ENCODE measurements around the gene PCDH9.

The PCDH9 gene

DNA sequence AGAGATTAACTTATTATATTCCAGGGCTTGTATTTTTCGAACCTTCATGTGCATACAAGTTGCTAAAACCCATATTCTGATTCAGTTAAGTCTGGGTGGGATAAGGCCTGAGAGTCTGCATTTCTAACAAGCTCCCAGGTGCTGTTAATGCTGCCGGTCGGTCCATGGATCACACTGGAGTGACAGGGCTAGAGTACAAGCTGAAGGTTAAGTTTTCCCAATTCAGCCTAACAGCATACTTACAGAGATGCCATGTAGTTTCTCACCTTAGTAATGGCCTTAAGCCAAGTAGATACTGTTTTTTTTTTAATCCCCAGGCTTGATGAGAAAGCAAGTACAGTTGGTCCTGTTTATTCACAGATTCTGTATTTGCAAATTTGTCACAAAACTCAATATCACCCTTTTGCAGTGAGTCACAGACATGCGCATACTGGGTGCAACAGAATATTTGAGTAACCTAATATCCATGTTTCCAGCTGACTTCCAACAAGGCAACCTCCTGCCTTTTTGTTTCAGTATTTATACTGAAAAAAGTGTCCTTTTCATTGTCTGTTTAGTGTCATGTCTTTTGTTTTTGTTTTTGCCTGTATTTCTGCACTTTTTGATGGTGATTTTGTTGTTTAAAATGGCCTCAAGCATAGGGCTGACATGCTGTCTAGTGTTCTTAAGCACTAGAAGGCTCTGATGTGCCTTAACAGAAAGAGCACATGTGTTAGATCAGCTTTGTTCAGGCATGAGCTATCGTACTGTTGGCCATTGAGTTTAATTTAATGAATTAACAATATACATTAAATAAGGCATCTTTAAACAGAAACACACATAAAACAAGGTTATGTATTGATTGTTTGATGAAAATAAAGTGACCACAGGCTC is 875.0 kb downstream of the PCDH9 start:
- DNase-seq, result no peak

DNA sequence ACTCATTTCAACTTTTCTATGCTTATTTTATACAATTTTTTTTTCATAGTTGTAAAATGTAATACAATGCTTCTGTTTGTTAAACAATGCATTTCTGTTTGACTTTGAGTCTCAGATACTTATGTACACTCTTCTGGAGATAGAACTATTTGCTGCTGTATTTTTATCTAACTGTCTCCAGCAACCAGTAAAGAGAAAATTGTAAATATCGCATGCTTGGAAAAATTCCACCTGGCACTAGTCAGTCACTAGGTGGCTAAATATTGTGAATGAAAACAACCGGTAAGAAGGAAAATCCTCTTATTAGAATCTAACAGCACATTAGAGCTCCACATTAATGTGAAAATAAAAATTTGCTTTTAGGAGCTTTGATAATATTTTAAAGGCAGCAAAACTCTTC is 876.5 kb downstream of the PCDH9 start:
- no peak for DNase-seq

DNA sequence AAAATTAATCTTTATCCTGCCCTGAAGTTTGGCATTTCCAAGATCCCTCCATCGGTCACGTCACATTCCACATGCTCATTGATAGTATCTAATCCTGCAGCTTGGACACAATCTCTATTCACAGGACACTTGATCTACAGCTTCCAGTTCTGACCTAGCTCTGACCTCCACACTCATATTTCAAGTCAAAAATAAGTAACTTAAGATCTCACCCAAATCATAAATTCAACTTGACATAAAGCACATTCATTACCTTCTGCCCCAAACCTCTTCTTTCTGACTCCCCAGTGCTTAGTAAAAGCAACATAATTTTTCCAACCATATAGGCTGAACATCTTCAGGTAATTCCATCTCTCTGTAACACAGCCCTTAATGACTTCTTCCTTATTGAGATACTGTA is 880.2 kb downstream of the PCDH9 start:
- DNase-seq, result no peak

DNA sequence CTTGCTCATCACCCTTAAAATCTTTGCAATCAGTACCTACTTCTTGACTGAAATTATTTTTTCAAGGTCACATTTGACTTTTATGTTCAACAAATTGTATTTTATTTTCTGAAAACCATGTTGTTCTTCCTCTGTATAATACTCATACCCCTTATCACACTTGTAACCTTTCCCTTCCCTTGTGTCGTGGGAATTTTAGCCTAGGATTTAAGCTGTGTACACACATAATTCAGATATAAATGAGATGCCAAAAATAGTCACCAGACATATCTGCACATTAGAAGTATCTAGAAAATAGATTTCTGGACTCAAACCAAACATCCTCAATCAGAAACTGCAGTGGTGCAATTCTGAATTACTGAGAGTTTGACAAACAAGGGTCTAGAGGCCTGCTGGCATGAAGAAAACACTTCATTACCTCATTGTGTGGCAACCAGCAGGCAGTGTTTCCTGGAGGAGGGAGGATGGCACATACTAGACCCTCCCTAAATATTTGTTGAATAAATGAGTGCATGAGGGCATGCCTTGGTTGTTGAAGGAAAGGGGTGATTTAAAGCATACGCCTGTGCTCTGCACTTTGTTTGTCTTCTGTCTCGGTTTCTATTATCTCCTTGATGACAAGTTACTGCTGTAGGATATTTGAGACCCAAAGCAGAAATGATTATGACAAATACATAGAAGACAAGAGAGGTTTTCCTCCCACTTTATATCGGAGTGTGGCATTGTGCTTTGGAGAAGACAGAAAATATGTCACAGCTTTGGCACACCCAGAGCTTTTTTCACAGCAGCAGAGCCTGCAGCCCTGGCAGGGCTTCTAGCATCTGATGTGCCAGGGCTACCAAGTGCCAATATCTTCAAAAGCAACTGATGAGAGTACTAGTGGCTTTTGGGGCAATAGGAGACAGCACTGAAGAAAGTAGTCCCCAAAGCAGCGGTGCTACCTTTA is 881.1 kb downstream of the PCDH9 start:
- DNase-seq, result no peak

DNA sequence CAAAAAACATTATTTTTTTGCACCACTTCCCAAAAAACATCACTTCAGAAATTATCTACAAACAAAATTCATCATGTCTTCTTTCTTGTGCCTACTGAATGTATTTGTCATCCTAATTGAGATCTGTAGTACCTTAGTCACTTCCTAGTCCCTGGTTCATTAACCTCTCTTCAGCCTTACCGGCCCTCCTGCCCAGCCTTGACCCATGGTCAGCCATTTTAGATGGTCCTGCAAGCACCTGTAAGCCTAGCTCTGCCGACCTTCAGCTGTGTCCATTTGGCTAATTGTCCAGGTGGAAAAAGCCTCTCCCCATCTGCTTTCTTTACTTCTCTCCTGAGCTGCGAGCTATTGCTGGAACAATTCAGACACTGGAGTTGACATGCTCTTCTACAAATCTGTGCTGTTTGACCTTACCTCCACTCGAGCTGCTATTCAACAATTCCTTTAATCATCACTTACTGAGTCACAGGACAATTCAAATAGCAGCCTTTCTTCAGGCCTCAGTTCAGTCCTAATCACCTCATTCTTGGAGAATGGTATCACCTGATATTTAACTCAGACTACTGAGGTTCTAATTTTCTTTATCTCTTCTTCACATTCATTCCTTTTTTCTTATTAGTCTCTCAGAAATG is 882.5 kb downstream of the PCDH9 start:
- DNase-seq, result no peak

DNA sequence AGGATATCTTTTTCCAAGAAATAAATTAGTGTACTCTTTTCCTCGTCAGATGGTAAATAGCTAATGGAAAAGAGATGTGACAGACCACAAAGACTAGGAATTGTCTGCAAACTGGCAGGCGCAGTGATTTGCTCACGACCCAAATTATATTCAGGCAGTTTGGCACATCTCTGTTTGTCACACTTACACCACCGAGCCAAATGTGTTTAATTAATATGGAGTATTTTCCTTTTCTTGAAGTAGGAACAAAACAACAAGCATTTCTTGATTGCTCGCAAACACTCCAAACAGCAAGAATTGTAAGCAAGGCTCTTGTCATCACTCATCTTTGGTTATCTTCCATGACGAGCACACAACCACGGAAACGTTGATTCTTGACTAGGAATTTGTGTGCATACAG is 884.2 kb downstream of the PCDH9 start:
- DNase-seq, result no peak

DNA sequence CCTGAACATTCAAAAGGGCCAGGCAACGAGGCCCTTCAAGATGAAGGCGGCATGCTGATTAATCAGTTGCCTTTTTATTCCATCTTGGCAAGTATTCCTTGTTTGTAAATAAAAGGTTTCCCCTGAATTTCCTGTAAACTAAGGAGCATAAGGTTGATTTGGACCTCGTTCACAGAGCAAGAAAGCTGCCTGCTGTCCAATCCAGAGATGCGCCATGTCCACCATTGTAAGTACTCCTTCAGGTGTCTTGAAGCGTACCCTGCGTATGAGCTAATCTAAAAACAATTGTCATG is 884.7 kb downstream of the PCDH9 start:
- no peak for DNase-seq

DNA sequence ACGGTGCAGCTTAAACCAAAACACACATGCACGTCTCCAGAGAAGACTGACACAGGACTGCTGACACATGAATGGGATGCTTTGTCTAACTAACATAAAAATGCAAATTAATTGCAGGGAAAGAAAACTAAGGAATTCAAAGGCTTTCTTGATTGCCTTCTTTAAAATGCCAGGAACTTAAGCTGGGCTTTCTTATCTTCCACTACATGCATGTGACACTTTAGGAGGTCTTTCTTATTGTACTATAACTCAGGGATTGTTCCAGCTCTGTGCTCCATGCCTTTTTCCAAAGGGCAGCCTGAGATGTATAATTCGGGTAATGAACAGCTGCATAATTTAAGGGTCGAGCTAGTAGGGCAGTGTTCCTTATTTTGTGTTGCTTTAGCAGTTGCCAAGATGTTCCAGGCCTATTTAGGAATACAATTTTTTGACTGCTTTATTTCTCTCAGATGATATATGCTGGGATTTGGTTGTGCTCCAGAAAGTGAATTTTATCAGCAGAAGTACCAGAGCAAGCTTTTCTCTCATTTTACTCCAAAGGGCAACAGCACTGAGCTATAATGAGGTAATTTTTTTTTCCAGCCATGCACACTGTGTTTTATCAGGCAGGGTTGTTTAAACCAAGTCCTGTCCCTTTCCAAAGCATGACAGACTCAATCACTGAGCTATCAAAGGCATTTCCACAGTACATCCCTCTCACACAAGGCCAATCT is 885.2 kb downstream of the PCDH9 start:
- no peak for DNase-seq

DNA sequence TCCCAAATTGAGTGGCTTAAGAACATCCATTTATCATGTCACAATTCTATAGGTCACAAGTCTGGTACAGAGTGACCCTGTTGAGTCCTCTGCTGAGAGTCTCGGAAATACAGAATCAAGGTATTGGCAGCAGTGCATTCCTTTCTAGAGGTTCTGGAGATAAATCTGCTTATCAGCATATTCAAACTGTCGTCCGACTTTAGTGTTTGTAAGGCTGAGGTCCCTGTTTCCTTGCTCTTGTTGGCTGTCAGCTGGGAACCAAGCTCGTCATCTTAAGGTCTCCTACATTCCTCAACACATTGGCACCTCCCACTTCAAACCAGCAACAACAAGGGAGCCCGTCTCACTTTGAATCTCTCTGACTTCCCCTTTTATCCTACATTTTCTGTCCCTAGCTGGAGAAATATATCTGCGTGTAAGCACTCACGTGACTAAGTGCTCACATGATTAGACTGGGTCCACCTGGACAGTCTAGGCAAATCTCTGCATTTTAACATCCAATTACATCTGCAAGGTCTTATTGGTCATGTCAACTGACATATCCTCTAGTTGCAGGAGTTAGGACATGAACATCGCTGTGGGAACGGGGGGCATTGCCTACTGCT is 886.8 kb downstream of the PCDH9 start:
- DNase-seq, result no peak

DNA sequence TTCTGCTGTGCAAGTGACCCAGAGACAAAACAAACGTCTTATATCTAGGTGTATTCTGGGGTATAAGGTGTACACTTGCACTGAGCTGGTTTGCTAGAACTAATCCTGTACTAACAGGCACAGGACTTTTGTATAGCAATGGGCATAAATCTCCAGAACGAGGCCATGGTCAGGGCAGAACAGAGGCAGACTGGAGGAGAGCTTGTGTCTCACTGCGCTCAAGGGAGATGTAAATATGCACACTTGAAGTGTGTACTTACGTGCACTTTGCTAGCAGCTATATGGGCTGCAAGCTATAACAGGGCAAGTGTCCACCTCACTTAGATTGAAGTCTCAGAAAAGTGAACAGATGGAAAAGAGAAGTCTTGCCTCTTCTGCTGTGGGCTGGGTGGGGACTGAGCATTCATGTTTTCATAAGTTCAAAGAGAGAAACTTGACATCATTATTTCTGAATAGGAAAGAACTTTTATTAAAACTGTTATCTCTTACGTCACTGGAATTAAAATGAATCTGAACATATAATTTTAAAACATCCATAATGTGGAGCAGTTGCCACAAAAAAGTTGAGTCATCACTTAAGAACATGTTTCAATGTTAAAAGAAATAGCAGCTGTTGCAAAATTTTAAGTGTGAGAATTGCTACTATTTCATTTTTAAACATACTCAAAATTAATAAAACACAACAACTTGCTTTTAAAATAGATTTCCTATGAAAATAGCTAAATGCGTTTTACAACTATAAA is 888.3 kb downstream of the PCDH9 start:
- DNase-seq, result no peak

DNA sequence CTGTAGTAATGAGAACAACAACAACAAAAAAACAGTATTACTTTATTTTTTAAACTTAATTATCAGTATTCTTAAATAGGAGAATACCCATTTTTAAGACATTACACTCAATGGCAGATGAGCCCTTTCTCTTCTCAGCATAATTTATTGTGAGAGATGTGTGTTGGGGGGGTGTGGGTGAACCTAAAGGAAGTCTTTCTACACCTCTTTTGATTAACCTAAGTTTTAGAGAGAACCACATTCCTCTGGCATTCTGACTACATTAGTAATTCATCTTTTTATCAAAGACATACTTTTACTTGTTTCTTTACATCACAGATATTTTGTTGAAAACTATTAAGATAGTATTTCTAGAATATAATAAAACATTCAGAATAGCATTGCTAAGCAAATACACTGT is 890.9 kb downstream of the PCDH9 start:
- no peak for DNase-seq

DNA sequence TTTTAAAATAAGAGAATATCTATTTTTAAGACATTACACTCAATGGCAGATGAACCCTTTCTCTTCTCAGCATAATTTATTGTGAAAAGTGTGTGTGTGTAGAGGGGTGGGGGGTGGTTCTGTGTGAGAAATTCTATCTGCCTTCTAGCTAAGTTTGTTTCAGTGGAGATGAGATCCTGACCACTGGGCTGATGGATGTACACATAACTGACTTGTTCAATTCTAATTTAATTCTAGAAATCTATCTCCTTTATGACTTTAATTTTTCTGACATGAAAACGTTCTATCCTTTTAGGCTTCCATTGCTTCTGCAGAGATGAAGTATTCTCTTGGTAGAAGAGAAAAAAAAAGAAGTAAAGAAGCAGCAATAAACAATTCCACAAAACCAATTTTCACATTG is 891.6 kb downstream of the PCDH9 start:
- DNase-seq, result no peak

DNA sequence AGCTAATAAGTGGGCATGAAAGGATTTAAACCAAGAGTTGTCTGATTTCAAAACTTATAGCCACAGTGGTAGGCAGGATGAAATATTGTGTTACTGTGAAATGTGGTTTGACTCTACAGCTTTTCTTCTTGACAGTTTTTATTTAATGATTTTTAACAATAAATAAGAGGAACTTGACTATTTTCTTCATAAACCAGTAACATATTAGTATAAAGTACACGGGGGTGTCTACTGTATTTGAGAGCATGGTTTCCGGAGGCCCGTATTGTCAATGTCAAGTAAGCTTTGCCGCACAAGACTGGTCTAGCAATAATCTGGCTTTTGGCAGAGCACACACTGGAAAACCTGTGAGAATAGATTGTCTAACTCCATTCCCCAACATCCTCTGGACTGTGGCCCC is 894.5 kb downstream of the PCDH9 start:
- DNase-seq, result no peak

DNA sequence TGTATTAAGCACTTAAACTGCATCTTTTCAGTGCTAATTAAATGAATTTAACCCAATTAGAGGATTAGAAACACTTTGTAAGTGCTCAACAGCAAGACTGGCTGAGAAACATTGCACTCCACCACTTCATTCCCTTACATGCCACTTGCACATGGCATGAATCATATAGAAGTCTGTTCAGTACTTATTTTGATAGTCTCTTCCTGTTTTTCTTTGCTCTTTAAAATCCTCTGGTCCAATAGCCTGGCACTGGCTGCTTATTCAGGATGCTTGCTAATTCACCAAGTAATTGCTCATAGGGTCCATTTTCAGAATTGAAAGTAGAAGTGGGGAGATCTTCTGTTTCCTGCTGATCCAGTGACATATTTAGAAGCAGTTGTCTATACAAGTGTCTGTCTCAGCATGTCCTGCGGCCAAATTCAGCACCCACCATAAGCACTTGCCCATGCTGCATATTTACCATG is 900.1 kb downstream of the PCDH9 start:
- DNase-seq, result no peak

DNA sequence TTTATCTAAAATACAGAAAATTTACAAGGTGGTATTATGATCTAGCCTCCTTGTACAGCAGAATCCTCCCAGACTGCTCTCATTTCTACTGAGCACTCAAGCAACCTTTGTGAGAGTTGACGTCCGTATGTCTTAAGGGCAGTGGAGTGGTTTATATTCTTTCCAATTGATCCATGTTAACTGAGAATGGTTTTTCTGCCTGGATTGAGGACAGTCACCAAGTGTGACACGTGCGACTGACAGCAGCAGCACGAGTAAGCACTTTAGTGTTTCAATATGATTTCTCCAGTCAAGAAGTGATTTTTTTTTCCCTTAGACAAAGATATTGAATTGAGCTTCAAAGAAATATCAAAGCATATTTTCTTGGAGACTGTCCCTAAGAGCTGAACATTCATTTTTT is 901.7 kb downstream of the PCDH9 start:
- no peak for DNase-seq

DNA sequence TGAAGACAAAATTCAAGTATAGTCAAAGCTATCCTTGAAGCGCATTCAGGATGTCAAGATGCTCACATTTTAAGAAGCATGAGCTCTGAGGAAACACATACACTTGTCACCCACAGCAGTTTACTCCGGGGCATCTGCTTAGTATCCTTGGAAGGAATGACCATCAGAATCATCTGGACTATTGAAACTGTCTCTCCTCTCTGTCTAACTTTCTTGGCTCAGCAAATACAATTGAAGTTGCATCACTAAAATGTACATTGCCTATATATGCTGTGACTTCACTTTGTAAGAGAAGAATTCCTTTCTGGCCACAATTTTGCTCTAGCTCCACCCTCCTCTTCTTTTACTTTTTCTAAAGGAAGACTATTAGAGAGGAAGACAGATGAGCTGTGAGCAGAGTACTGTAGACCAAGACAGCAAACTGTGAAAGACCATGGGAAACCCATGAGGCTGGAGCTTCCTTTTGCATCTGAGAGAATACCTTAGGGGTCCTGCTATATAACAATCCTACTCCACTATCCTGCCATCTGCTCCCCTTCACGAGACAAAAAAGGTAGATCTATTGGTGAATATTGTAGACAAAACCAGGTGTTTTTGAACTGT is 906.3 kb downstream of the PCDH9 start:
- no peak for DNase-seq

DNA sequence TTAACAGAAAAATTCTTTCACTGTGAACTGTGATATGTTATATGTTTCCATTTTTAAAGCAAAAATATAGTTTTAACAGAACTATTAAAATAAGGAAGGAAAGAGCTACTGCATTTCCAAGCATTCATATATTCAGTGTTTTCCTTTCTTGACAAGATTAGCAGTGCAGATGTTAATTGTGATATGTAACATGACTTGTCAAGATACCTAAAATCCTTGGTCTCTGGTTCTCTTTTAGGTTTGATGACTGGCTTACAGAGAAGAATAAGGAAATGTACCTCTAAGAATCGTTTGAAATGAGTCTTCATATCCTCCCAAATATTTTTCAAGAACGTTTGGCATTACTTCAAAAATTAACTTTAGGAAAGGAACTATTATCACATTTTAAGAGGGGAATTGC is 907.2 kb downstream of the PCDH9 start:
- no peak for DNase-seq

DNA sequence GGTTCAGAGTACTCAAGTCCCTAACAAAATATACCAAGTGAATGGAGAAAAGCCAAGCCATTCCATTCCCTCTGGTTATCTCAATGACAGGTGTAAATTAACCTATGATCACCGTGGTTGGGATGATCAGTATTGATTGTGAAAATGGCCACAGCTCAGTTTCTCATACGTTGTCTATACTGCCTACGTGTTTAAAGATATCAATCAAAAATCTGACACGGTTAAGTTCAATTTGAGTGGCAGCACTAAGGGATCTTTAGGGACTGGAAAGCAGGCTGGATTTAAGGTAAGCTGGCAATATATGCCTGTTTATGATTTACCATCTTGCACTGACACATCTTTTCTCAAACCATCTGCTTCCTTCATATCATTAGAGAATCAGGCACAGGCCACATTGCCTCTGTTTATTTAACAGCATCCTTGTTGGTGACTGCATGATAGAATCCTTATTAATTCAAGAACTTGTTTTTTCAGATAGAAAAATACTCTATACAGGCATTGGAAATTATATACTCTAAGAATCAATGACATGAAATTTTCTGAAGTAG is 907.9 kb downstream of the PCDH9 start:
- no peak for DNase-seq

DNA sequence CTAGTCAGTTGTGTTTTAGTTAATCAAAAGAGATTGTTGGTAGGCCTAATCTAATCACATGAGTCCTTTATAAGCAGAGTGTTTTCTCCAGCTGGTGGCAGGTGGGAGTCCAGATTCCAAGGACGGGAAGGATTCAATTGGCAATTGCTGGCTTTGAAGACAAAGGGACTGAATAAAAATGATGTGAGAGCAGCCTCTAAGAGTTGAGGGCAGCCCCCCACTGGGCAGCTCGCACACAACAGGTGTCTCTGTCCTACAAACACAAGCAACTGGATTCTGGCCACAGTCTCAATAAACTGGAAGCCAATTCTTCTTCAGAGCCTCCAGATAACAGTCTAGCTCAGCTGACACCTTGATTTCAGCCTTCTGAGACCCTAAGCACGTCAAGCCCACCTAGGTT is 915.2 kb downstream of the PCDH9 start:
- DNase-seq, result no peak

DNA sequence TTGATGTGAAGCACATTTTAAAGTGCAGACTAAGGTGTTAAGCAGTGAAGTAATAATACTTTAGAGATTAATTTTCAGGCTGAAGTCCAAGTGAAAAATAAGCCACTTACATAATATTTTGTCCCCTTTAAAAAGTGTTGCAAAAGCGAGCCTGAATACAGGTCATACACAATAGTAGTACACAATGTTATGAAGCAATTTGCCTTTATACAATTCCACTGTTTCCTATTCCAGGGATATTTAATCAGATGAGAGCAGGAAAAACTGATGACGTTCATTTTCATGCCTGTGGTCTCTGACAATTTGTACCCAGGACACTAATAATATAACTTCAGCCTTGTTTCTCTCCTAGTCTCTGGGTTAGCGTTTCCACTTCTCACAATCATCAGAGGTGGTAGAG is 916.7 kb downstream of the PCDH9 start:
- DNase-seq, result no peak
